Cardiac septum (tissue), 1 donor: ENCODE results near the gene FGF18. TPM values are rescaled to one million over a fixed set of nuclear protein-coding genes. Genes with fewer than 3 reads are reported as not detected.

Experiments used
- DNase-seq: peaks from one replicate; pipeline ENCODE4 v3.0.0-alpha.2; 2020; ENCODE audit warnings: low spot score
- intact Hi-C: fragments of 100-400 bp; cut with DNase I; formaldehyde crosslinking; loops from one replicate; pipeline ENCODE4 v1.14.0; 2022
- total RNA-seq: library from RNA; stranded (reverse); fragmentation: NEBNext Ultra II Directional; extraction: Animal tissue kit (Norgen Biotek cat#: 25700); gene quantifications from one replicate; pipeline ENCODE4 v1.2.1, GENCODE V29; 2021
- donor health status: DM: no; HTN: no; CAD: no.

FGF18 gene
- total RNA-seq, 1 donor from 2014 or later = 22.4 TPM

- intact Hi-C loops = loop anchor here (2.0 to 5.0 kb wide), 3 partner anchors 62 to 177 kb away; no protein-coding TSS in a partner anchor
Measured at GRCh38 chr5:171420431-171421241, 1.2 kb downstream of the FGF18 start.

GRCh38 chr5:171421331-171422262 lies 2.1 kb downstream of the FGF18 start:
- intact Hi-C loops = loop anchor here (2.0 to 5.0 kb wide), 3 partner anchors 61 to 176 kb away; no protein-coding TSS in a partner anchor
- peak; percentile 71 for DNase-seq

More at GRCh38 chr5:171420431-171421241, 1.2 kb downstream of the FGF18 start:
- DNase-seq = peak; percentile 90

GRCh38 chr5:171422495-171422894 lies 3.0 kb downstream of the FGF18 start:
- intact Hi-C loops = loop anchor here (5.0 kb wide), 2 partner anchors 60 to 175 kb away; no protein-coding TSS in a partner anchor
- DNase-seq = no peak

- intact Hi-C loops = loop anchor here (5.0 kb wide), 2 partner anchors 59 to 174 kb away; no protein-coding TSS in a partner anchor
- DNase-seq = peak; percentile 73
Measured at GRCh38 chr5:171422902-171423663, 3.6 kb downstream of the FGF18 start.

- DNase-seq = no peak
- intact Hi-C loops = loop anchor here (5.0 kb wide), 2 partner anchors 58 to 173 kb away; no protein-coding TSS in a partner anchor
Measured at GRCh38 chr5:171424726-171425125, 5.3 kb downstream of the FGF18 start.

- intact Hi-C loops = no loop called here
Measured at GRCh38 chr5:171425596-171426244, 6.3 kb downstream of the FGF18 start.

GRCh38 chr5:171426266-171426665 lies 6.8 kb downstream of the FGF18 start:
- intact Hi-C loops = no loop called here
- no peak for DNase-seq

More at GRCh38 chr5:171425596-171426244, 6.3 kb downstream of the FGF18 start:
- no peak for DNase-seq

- DNase-seq = no peak
- intact Hi-C loops = no loop called here
Measured at GRCh38 chr5:171426680-171427079, 7.2 kb downstream of the FGF18 start.

GRCh38 chr5:171427318-171428167 lies 8.1 kb downstream of the FGF18 start:
- intact Hi-C loops = no loop called here
- DNase-seq = peak; percentile 81

- DNase-seq = peak; percentile 54
- intact Hi-C loops = no loop called here
Measured at GRCh38 chr5:171428168-171428696, 8.8 kb downstream of the FGF18 start.

- DNase-seq = peak; percentile 73
- intact Hi-C loops = no loop called here
Measured at GRCh38 chr5:171428809-171429542, 9.5 kb downstream of the FGF18 start.

- peak; percentile 54 for DNase-seq
- intact Hi-C loops = no loop called here
Measured at GRCh38 chr5:171429543-171429910, 10.1 kb downstream of the FGF18 start.

- intact Hi-C loops = no loop called here
- peak; percentile 41 for DNase-seq
Measured at GRCh38 chr5:171431251-171431777, 11.9 kb downstream of the FGF18 start.

- intact Hi-C loops = no loop called here
- DNase-seq = peak; percentile 68
Measured at GRCh38 chr5:171432076-171432475, 12.6 kb downstream of the FGF18 start.

- intact Hi-C loops = no loop called here
- DNase-seq = peak; percentile 65
Measured at GRCh38 chr5:171432583-171433351, 13.3 kb downstream of the FGF18 start.

GRCh38 chr5:171433352-171433698 lies 13.9 kb downstream of the FGF18 start:
- DNase-seq = peak; percentile 38
- intact Hi-C loops = no loop called here
